ENCODE measurements around the gene MYO7B.

The MYO7B gene

DNA sequence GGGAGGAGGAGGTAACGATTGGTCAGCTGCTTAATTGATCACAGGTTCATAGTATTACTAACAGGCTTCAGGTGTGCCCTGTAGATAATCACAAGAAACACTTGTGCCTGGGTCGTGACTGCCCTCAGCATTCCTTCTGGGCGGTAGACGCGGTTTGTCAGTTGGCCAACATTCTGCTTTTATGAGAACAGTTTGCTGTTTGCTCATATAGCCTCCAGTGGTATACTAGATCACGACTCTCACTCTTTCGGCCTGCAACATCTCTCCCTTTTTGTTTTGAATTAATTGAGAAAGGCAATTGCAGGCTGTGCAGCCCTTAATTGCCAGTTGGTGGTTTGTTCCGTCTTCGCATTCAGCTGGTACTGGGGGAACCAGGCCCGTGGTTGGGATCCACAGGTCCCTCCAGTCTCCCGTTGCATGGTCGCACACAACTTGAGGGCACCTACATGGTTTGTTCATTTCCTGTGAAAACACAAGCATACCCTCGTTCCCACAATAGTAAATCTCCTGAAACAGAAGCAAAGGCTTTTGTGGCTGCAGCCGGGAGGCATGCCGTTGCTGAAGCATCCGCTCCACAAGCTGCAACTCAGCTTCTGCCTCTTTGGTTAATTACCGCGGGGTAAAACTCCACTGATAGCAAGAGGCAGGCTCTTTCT, 80.2 kb downstream of the MYO7B start:
- H3K4me3 ChIP-seq (ENCODE audit: insufficient read depth, low read depth, low read length) = no peak overlapping the region
- no peaks in the 10 kb centered on the region for H3K36me3 ChIP-seq (ENCODE audit: control insufficient read depth, insufficient read depth, low read length)
- WGBS, 2 experiments = 92% methylated on average over 18 of the region's 18 CpGs
- H3K9me3 ChIP-seq (ENCODE audit: control insufficient read depth, low read length) = no peaks in the 10 kb centered on the region
- no peaks in the 10 kb centered on the region for H3K27me3 ChIP-seq (ENCODE audit: control insufficient read depth, insufficient read depth, low read length, poor library complexity, severe bottlenecking)
- H3K27ac ChIP-seq (ENCODE audit: insufficient read depth, low read depth, low read length, poor library complexity, severe bottlenecking) = no peak overlapping the region
- H3K4me1 ChIP-seq (ENCODE audit: control insufficient read depth, insufficient read depth, low read length) = peaks cover 5% of the 10 kb centered on the region

DNA sequence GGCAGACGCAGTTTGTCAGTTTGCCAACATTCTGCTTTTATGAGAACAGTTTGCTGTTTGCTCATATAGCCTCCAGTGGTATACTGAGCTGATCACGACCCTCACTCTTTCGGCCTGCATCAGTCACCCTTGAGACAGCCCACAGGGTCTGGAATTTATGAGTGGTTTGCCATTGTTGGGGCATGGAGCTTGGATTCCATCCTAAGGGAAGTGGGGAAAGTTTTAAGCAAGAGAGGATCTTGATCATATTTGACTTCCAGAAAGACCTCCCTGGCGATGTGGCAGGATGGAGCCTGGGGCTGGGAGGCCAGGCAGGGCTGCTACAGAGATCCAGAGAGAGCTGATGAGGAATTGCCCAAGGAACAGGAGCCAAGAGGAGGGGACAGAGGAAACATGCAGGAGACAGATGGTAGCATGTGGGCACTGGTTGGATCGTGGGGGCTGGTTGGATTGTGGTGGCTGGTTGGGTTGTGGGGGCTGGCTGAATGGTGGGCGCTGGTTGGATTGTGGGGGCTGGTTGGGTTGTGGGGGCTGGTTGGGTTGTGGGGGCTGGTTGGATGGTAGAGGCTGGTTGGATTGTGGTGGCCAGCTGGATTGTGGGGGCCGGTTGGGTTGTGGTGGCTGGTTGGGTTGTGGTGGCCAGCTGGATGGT, 83.2 kb downstream of the MYO7B start:
- no peaks in the 10 kb centered on the region for H3K36me3 ChIP-seq (ENCODE audit: control insufficient read depth, insufficient read depth, low read length)
- no peaks in the 10 kb centered on the region for H3K27me3 ChIP-seq (ENCODE audit: control insufficient read depth, insufficient read depth, low read length, poor library complexity, severe bottlenecking)
- H3K9me3 ChIP-seq (ENCODE audit: control insufficient read depth, low read length) = no peaks in the 10 kb centered on the region
- WGBS, 2 experiments = 82% methylated on average over 7 of the region's 7 CpGs
- peaks cover 5% of the 10 kb centered on the region for H3K4me1 ChIP-seq (ENCODE audit: control insufficient read depth, insufficient read depth, low read length)
- H3K4me3 ChIP-seq (ENCODE audit: insufficient read depth, low read depth, low read length) = no peak overlapping the region
- H3K27ac ChIP-seq (ENCODE audit: insufficient read depth, low read depth, low read length, poor library complexity, severe bottlenecking) = no peak overlapping the region

- Histone ChIP-seq H3K4me3 (ENCODE audit: insufficient read depth, low read depth, low read length) (no peak overlapping the region), H3K4me1 (ENCODE audit: control insufficient read depth, insufficient read depth, low read length) (peaks cover 5% of the 10 kb centered on the region), H3K27ac (ENCODE audit: insufficient read depth, low read depth, low read length, poor library complexity, severe bottlenecking) (no peak overlapping the region), H3K36me3 (ENCODE audit: control insufficient read depth, insufficient read depth, low read length) (no peaks in the 10 kb centered on the region), H3K27me3 (ENCODE audit: control insufficient read depth, insufficient read depth, low read length, poor library complexity, severe bottlenecking) (no peaks in the 10 kb centered on the region), H3K9me3 (ENCODE audit: control insufficient read depth, low read length) (no peaks in the 10 kb centered on the region)
- 94 to 98% methylated on average over 6 of the region's 6 CpGs for WGBS, 2 experiments
Observed at GRCh38 chr2:127619203-127619590, 83.7 kb downstream of the MYO7B start.

GRCh38 chr2:127619877-127620705, 84.6 kb downstream of the MYO7B start:
- Histone ChIP-seq H3K4me1 (ENCODE audit: control insufficient read depth, insufficient read depth, low read length) (peaks cover 5% of the 10 kb centered on the region), H3K36me3 (ENCODE audit: control insufficient read depth, insufficient read depth, low read length) (no peaks in the 10 kb centered on the region), H3K27me3 (ENCODE audit: control insufficient read depth, insufficient read depth, low read length, poor library complexity, severe bottlenecking) (no peaks in the 10 kb centered on the region), H3K27ac (ENCODE audit: insufficient read depth, low read depth, low read length, poor library complexity, severe bottlenecking) (no peak overlapping the region), H3K4me3 (ENCODE audit: insufficient read depth, low read depth, low read length) (no peak overlapping the region), H3K9me3 (ENCODE audit: control insufficient read depth, low read length) (no peaks in the 10 kb centered on the region)
- WGBS, 2 experiments = 88 to 90% methylated on average over 16 of the region's 16 CpGs

GRCh38 chr2:127620866-127621265, 85.4 kb downstream of the MYO7B start:
- Histone ChIP-seq H3K27ac (ENCODE audit: insufficient read depth, low read depth, low read length, poor library complexity, severe bottlenecking) (no peak overlapping the region), H3K9me3 (ENCODE audit: control insufficient read depth, low read length) (no peaks in the 10 kb centered on the region), H3K4me1 (ENCODE audit: control insufficient read depth, insufficient read depth, low read length) (peaks cover 4% of the 10 kb centered on the region), H3K36me3 (ENCODE audit: control insufficient read depth, insufficient read depth, low read length) (no peaks in the 10 kb centered on the region), H3K4me3 (ENCODE audit: insufficient read depth, low read depth, low read length) (no peak overlapping the region), H3K27me3 (ENCODE audit: control insufficient read depth, insufficient read depth, low read length, poor library complexity, severe bottlenecking) (no peaks in the 10 kb centered on the region)
- 65% methylated on average over 3 of the region's 3 CpGs for WGBS, 2 experiments

- no peak overlapping the region for H3K4me3 ChIP-seq (ENCODE audit: insufficient read depth, low read depth, low read length)
- no peaks in the 10 kb centered on the region for H3K9me3 ChIP-seq (ENCODE audit: control insufficient read depth, low read length)
- no peaks in the 10 kb centered on the region for H3K36me3 ChIP-seq (ENCODE audit: control insufficient read depth, insufficient read depth, low read length)
- H3K4me1 ChIP-seq (ENCODE audit: control insufficient read depth, insufficient read depth, low read length) = no peaks in the 10 kb centered on the region
- WGBS, 2 experiments = 94 to 95% methylated on average over 15 of the region's 15 CpGs
- no peaks in the 10 kb centered on the region for H3K27me3 ChIP-seq (ENCODE audit: control insufficient read depth, insufficient read depth, low read length, poor library complexity, severe bottlenecking)
- H3K27ac ChIP-seq (ENCODE audit: insufficient read depth, low read depth, low read length, poor library complexity, severe bottlenecking) = no peak overlapping the region
Observed at GRCh38 chr2:127621981-127622431, 86.5 kb downstream of the MYO7B start.

- Histone ChIP-seq H3K27ac (ENCODE audit: insufficient read depth, low read depth, low read length, poor library complexity, severe bottlenecking) (no peak overlapping the region), H3K9me3 (ENCODE audit: control insufficient read depth, low read length) (no peaks in the 10 kb centered on the region), H3K4me1 (ENCODE audit: control insufficient read depth, insufficient read depth, low read length) (no peaks in the 10 kb centered on the region), H3K36me3 (ENCODE audit: control insufficient read depth, insufficient read depth, low read length) (no peaks in the 10 kb centered on the region), H3K27me3 (ENCODE audit: control insufficient read depth, insufficient read depth, low read length, poor library complexity, severe bottlenecking) (no peaks in the 10 kb centered on the region), H3K4me3 (ENCODE audit: insufficient read depth, low read depth, low read length) (no peak overlapping the region)
- WGBS, 2 experiments = 93 to 94% methylated on average over 21 of the region's 21 CpGs
Observed at GRCh38 chr2:127622561-127623387, 87.3 kb downstream of the MYO7B start.

DNA sequence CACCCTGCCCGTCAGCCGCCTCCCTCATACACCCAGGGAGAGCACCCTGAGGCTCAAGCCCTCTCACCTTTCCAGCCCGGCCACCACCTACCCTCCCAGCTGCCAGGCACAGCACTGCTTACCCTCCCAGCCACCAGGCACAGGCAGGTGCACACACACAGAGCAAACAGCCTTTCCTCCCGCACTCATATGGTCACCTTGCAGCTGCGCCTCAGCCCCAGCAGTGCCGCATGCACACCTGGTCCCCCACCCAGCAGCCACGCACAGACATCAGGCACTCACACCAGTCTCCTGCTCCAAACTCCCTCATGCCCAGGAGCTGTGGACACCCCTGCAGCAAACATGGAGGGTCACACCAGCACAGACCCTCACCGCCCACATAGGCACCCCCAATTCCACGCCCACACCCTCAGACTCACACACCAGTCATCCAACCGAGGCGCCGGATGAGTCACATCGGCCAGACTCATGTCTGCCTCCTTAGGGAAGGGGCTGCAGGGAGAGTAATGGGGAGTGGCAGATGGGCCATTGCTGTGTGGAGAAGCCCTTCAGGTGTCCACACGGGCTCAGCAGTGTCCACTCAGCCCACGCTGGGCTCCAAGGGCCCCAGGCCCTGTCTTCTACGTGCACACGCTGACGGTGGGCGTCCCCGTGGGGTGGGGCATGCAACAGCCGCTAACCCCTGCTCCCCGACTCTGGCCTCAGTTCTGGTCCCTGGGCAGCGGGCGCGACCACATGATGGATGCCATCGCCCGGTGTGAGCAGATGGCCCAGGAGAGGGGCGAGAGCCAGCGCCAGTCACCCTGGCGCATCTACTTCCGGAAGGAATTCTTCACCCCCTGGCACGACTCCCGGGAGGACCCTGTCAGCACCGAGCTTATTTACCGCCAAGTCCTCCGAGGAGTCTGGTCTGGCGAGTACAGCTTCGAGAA, 88.2 kb downstream of the MYO7B start:
- WGBS, 2 experiments = 92% methylated on average over 38 of the region's 38 CpGs
- no peaks in the 10 kb centered on the region for H3K36me3 ChIP-seq (ENCODE audit: control insufficient read depth, insufficient read depth, low read length)

GRCh38 chr2:127624320-127624755, 88.9 kb downstream of the MYO7B start:
- 89 to 95% methylated on average over 5 of the region's 5 CpGs for WGBS, 2 experiments
- H3K36me3 ChIP-seq (ENCODE audit: control insufficient read depth, insufficient read depth, low read length) = no peaks in the 10 kb centered on the region
- no peak overlapping the region for H3K27ac ChIP-seq (ENCODE audit: insufficient read depth, low read depth, low read length, poor library complexity, severe bottlenecking)
- H3K9me3 ChIP-seq (ENCODE audit: control insufficient read depth, low read length) = no peaks in the 10 kb centered on the region
- no peaks in the 10 kb centered on the region for H3K4me1 ChIP-seq (ENCODE audit: control insufficient read depth, insufficient read depth, low read length)
- no peak overlapping the region for H3K4me3 ChIP-seq (ENCODE audit: insufficient read depth, low read depth, low read length)
- H3K27me3 ChIP-seq (ENCODE audit: control insufficient read depth, insufficient read depth, low read length, poor library complexity, severe bottlenecking) = no peaks in the 10 kb centered on the region

More for the DNA sequence above, 88.2 kb downstream of the MYO7B start:
- Histone ChIP-seq H3K9me3 (ENCODE audit: control insufficient read depth, low read length) (no peaks in the 10 kb centered on the region), H3K4me1 (ENCODE audit: control insufficient read depth, insufficient read depth, low read length) (no peaks in the 10 kb centered on the region), H3K4me3 (ENCODE audit: insufficient read depth, low read depth, low read length) (no peak overlapping the region), H3K27me3 (ENCODE audit: control insufficient read depth, insufficient read depth, low read length, poor library complexity, severe bottlenecking) (no peaks in the 10 kb centered on the region), H3K27ac (ENCODE audit: insufficient read depth, low read depth, low read length, poor library complexity, severe bottlenecking) (no peak overlapping the region)
